Measurements from ENCODE around the gene HMCES. TPM values are rescaled to one million over a fixed set of nuclear protein-coding genes. Genes with fewer than 3 reads are reported as not detected.

The HMCES gene
- total and polyA plus RNA-seq, 2 experiments from 2014 or later, result 20.1 to 34.3 TPM

DNA sequence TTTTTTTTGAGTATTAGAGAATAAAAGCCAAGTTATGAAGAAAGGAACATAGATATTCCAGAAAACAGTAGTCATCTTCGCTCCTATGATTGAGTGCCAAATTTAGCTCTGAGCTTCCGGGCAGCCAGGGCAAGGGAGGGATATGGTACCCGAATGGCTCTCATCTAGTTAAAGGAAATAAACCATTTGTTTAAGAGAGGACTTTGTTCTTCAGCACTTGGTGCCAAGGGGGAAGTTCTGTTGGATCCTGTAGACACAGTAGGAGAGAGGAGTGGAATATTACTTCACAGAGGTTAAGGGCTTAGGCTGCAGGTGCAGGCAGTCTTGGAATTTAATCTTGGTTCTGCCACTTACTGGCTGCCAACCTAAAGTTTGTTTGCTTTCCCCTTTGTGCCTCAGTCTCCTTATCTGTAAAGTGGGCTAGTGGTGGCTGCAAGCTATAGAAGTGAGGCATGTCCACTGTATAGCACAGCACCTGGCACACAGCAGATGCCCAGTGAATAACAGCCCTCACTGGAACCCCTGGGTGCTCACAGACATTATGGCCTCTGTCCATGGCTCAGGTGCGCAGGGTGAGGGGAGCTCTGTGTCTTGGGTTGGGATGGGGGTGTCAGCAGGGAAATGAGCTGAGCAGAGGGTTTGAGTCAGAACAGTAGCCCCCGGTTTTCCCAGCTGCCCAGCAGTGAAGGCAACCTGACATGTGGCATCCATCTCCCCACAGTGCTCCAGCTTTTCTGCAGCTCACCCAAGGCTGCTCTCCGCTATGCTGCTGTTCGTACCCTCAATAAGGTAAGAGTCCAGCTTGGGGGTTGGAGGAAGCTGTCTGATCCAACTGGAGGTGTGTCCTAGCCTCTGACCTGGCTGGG lies 18.8 kb upstream of the HMCES start:
- Histone ChIP-seq H3K36me3 (replicated peaks; ENCODE audit: insufficient read depth, low read depth) (no peaks in the 10 kb centered on the region), H3K9me3 (ENCODE audit: low read depth) (no peaks in the 10 kb centered on the region), H2AFZ (no peak overlapping the region), H3K9me2 (replicated peaks; ENCODE audit: insufficient read depth) (no peaks in the 10 kb centered on the region), H3K4me2 (no peak overlapping the region), H3K27me3 (no peaks in the 10 kb centered on the region), H3K4me3 (no peak overlapping the region), H4K20me1 (ENCODE audit: insufficient read depth, poor library complexity, severe bottlenecking) (no peaks in the 10 kb centered on the region), H3K27ac (no peak overlapping the region), H3K79me2 (peaks cover 7% of the 10 kb centered on the region), H3K4me1 (ENCODE audit: insufficient read depth) (no peaks in the 10 kb centered on the region)
- 94% methylated on average over 7 of the region's 7 CpGs for WGBS (ENCODE audit: low lambda C conversion rate, missing lambda C conversion rate)
- no peak for DNase-seq (ENCODE audit: low spot score)
- no peak for TF ChIP-seq EZH2phosphoT487 (IDR thresholded peaks at IDR 0.05; ENCODE audit: low read depth, severe bottlenecking, unreplicated experiment)
- TF ChIP-seq, protein P1, sequence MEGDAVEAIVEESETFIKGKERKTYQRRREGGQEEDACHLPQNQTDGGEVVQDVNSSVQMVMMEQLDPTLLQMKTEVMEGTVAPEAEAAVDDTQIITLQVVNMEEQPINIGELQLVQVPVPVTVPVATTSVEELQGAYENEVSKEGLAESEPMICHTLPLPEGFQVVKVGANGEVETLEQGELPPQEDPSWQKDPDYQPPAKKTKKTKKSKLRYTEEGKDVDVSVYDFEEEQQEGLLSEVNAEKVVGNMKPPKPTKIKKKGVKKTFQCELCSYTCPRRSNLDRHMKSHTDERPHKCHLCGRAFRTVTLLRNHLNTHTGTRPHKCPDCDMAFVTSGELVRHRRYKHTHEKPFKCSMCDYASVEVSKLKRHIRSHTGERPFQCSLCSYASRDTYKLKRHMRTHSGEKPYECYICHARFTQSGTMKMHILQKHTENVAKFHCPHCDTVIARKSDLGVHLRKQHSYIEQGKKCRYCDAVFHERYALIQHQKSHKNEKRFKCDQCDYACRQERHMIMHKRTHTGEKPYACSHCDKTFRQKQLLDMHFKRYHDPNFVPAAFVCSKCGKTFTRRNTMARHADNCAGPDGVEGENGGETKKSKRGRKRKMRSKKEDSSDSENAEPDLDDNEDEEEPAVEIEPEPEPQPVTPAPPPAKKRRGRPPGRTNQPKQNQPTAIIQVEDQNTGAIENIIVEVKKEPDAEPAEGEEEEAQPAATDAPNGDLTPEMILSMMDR (IDR thresholded peaks at IDR 0.05; ENCODE audit: poor library complexity), result no peak

DNA sequence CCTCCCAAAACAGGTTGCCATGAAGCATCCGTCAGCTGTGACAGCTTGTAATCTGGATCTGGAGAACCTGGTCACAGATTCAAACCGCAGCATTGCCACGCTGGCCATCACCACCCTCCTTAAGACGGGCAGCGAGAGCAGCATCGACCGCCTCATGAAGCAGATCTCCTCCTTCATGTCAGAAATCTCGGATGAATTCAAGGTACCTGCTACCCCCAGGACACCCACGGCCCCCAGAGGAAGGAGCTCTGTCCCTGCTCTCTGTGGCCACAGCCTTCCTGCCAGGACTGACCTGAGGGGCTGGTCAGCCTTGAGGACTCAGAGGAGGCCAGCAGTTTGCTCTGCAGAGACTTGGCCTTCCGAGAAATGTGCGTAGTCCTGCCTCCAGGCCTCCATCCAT lies 18.1 kb upstream of the HMCES start:
- no peak overlapping the region for H2AFZ ChIP-seq
- no peaks in the 10 kb centered on the region for H3K27me3 ChIP-seq
- no peaks in the 10 kb centered on the region for H3K9me3 ChIP-seq (ENCODE audit: low read depth)
- H3K4me1 ChIP-seq (ENCODE audit: insufficient read depth), result no peaks in the 10 kb centered on the region
- no peak overlapping the region for H3K27ac ChIP-seq
- H3K36me3 ChIP-seq (replicated peaks; ENCODE audit: insufficient read depth, low read depth), result no peaks in the 10 kb centered on the region
- WGBS (ENCODE audit: low lambda C conversion rate, missing lambda C conversion rate), result 98% methylated on average over 11 of the region's 11 CpGs
- no peak for TF ChIP-seq EZH2phosphoT487 (IDR thresholded peaks at IDR 0.05; ENCODE audit: low read depth, severe bottlenecking, unreplicated experiment)
- TF ChIP-seq, protein P1 (IDR thresholded peaks at IDR 0.05; ENCODE audit: poor library complexity), result no peak
- no peak for TF ChIP-seq EZH2 (IDR thresholded peaks at IDR 0.05; ENCODE audit: borderline replicate concordance)
- no peaks in the 10 kb centered on the region for H3K9me2 ChIP-seq (replicated peaks; ENCODE audit: insufficient read depth)
- no peak overlapping the region for H3K4me3 ChIP-seq
- peaks cover 7% of the 10 kb centered on the region for H3K79me2 ChIP-seq
- H4K20me1 ChIP-seq (ENCODE audit: insufficient read depth, poor library complexity, severe bottlenecking), result no peaks in the 10 kb centered on the region
- DNase-seq (ENCODE audit: low spot score), result no peak
- no peak overlapping the region for H3K4me2 ChIP-seq

DNA sequence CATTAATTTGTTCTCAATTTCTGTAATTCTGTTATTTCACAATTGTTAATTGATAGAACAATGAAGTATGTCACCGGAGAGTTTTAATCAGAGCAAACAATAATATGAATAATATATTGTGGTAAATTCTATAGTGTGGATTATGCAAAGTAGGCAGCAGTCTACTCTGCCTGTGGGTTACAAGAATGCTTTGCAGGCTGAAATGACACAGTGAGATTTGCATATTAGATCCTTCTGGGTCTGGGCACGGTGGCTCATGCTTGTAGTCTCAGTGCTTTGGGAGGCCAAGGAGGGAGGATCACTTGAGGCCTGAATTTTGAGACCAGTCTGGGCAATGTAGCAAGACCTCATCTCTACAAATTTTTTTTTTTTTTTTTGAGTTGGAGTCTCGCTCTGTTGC lies 16.8 kb upstream of the HMCES start:
- H3K9me3 ChIP-seq (ENCODE audit: low read depth), result no peaks in the 10 kb centered on the region
- DNase-seq (ENCODE audit: low spot score), result no peak
- H3K79me2 ChIP-seq, result peaks cover 7% of the 10 kb centered on the region
- H3K36me3 ChIP-seq (replicated peaks; ENCODE audit: insufficient read depth, low read depth), result no peaks in the 10 kb centered on the region
- H3K27ac ChIP-seq, result no peak overlapping the region
- no peaks in the 10 kb centered on the region for H3K9me2 ChIP-seq (replicated peaks; ENCODE audit: insufficient read depth)
- H3K4me1 ChIP-seq (ENCODE audit: insufficient read depth), result no peaks in the 10 kb centered on the region
- H3K4me3 ChIP-seq, result no peak overlapping the region
- TF ChIP-seq EZH2 (IDR thresholded peaks at IDR 0.05; ENCODE audit: borderline replicate concordance) (no peak), EZH2phosphoT487 (IDR thresholded peaks at IDR 0.05; ENCODE audit: low read depth, severe bottlenecking, unreplicated experiment) (no peak)
- TF ChIP-seq, protein P1 (IDR thresholded peaks at IDR 0.05; ENCODE audit: poor library complexity), result no peak
- WGBS (ENCODE audit: low lambda C conversion rate, missing lambda C conversion rate), result 96% methylated on average over 3 of the region's 3 CpGs
- H2AFZ ChIP-seq, result no peak overlapping the region
- no peaks in the 10 kb centered on the region for H4K20me1 ChIP-seq (ENCODE audit: insufficient read depth, poor library complexity, severe bottlenecking)
- no peaks in the 10 kb centered on the region for H3K27me3 ChIP-seq
- no peak overlapping the region for H3K4me2 ChIP-seq

All from hepatocyte (in vitro differentiated cells).